HTERT RPE-1 (cell line): ENCODE data around the gene TSPYL4.

Experiments
- in situ Hi-C: fragments of 300-500 bp; cut with MboI; formaldehyde crosslinking; loops from 4 replicates; pipeline ENCODE4 v1.14.3; 2020; ENCODE audit warnings: low sequenced_read_pairs

Gene TSPYL4

DNA sequence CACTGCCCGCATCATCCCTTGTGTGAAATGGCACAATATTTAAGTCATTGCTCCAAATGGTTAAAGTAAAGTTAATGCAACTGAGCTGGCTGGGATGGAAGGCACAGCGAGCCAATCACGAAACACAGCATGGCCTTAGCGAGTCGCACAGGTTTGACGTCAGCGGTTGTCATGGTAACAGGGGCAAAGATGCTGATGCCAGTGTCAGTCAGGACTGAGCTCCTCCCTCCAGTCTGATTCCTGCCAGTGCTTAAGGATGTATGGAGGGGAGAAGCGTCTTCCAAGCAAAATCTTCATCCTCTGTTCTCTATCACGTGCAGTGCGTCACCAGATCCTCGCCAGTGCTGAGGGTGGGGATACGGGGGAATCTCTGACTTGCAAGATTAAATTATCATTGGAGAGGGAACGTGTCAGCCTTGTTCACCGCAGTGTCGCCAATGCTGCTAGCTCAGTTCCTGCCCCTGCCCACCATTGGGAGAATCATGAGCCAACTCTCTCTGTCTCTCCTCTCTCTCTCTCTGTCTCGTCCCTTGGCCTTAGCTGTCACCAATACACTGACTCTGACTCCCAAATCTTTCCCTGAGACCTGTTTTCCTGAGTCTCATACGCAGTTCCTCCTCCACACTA, 24.5 kb downstream of the TSPYL4 start:
- in situ Hi-C loops = no loop called here

DNA sequence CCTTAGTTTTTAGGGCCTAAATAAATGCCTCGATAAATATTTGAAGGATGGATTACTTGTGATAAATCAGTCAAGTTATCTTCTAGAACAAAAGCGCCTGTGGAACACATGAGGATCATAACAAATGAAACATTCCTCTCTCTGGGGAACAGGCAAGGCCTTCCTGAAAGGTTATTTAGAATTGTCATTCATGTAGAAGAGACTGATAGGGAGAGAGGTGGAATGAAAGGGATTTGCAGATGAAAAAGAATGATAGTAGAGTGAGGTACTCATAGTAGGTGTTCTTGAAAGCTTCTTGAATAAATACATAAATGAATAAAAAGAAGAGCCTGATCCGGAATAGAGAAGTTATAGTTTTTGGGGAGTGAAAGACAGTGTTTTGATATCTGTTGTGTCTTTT, 30.5 kb downstream of the TSPYL4 start:
- in situ Hi-C loops = no loop called here

DNA sequence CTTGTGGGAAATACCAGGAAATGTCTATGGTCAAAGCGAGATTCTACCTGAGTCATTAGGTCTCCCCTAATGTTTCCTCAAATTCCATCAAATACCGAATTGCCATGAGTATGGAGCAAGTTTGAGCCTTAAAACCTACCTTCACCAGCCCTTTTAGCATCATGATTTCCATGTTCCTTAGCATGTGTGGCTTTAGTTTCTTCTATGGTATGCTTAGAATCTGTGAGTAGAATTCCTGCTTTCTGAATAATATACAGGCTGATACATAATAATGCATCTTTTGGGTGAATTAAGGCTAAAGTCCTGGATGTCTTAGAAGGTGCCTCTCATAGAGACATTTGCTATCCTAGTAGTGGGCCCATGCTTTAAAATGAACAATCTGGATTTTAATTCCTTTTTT, 32.0 kb downstream of the TSPYL4 start:
- in situ Hi-C loops = no loop called here

DNA sequence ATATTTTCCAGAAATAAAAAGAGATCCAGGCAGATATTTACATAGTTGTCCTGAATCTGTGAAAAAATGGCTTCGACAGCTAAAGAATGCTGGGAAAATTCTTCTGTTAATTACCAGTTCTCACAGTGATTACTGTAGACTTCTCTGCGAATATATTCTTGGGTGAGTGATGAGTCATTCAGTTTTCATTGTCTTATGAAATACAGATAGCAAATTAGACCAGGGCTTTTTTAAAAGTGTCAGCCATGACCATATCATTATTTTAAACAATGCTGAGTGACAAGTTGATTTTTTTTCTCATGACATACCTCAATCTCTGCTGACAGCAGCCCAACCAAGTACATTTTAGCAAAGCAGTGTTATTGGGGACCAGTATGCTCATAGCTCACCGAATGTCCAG, 32.8 kb downstream of the TSPYL4 start:
- in situ Hi-C loops = no loop called here

DNA sequence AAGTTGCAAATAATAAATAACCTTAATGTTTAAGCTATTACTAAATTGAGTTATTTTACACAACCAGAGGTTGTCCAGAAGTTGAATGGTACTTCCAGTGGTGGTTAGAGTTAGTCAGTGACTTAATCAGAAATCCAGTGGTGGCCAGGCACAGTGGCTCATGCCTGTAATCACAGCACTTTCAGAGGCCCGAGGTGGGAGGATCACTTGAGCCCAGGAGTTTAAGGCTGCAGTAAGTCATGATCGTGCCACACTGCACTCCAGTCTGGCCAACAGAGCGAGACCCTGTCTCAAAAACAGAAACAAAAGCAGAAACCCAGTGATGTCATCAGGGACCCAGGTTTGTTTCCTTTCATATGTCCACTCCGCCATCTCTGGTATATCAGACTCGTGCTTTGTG, 35.0 kb downstream of the TSPYL4 start:
- in situ Hi-C loops = no loop called here

DNA sequence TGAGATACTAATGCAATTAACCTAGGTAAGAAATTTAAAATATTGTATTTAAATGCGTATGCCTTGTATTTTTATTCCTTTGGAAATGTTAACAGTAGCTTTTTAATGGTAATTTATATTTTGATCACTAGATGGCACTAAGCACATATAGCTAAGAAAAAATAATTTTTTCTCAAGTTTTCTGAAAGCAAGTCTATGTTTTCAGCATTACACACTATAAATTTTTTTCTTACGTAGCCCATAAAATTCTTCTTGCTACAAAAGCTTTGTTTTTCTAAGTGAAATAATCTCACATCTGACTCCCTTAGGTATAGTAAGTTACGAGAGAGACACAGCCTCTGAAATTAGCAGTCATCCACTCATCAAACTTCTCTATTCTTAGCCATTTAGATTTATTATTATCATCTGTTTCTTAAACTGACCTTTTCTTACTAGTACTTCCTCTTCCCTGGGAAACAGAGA, 35.7 kb downstream of the TSPYL4 start:
- in situ Hi-C loops = no loop called here

DNA sequence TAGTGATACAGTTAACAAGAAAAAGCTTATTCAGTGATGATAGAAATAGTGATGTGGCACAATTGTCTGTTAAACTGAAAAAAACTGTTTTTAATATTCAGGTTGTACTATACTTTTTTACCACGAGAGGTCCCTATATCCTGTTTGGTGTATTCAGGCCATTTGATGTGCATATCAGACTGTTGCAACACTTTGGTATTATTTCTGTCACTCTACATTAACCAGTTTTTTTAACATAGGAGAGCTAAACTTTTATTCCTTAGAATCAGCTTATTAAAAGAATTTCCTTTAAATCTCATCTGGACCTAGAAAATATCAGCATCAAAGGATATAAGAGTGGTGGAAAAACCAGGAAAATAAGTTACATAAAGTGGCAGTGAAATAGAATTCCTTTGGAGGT, 36.8 kb downstream of the TSPYL4 start:
- in situ Hi-C loops = no loop called here

DNA sequence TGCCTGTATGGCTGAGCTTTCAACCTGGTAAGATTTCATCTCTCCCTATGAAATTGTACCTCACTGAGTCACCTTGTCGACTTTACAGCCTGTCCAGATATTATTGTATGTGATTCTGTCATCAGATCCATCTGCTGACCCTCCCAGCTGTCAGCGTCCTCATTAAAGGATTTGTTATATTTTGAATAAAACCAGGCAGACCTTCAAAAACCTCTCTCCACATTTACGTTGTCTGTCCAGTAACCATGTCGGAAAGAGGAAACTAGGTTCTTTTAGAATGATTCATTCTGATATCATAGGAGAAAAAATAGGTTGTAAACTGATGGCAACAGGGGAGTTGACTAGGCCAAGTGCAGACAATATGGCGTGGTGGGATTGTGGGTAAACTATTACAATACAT, 38.5 kb downstream of the TSPYL4 start:
- in situ Hi-C loops = no loop called here

DNA sequence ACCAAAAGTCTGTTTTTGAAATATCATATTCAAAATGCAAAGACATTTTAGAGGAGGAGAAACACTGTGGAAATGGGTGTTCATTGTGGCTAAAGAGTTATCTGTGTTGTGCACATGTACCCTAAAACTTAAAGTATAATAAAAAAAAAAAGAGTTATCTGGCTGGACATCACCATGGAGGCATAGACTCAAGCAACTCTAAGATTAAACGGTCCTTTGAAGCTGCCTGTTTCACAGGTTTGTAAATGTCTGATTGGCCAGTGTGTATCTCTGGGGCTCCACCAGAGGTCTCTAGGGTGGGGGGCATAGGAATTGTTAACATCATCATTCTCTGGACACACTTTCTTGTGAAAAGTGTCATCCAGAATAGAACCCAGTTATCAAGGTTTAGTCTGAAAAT, 39.2 kb downstream of the TSPYL4 start:
- in situ Hi-C loops = no loop called here

DNA sequence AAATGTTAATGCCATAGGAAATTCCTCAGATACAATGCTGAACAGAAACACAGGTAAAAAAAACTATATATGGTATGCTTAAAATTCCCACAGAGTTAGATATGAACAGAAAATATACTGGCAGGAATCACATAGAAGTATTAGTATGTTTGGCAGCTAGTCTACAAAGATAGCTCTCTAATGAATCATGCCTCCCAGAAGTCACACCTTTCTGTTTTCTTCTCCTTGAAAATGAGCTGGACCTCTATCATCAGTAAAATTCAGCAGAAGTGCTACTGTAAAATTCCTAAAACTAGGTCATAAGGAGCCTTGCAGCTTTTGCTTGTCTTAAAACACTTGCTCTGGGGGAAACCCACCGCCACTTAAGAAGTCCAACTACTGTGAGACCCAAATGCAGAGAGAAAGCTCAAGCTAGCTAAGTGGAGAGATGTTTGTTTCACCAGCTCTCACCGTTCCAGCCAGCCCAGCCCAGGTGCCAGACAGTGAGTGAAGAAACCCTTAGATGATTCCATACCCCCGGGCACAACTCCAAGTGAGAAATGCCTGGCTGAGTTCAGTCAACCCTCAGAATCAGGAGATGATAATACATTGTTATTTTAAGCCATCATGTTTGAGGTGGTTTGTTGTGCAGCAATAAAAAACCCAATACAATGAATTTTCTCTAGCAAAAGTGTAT, 43.0 kb downstream of the TSPYL4 start:
- in situ Hi-C loops = no loop called here

DNA sequence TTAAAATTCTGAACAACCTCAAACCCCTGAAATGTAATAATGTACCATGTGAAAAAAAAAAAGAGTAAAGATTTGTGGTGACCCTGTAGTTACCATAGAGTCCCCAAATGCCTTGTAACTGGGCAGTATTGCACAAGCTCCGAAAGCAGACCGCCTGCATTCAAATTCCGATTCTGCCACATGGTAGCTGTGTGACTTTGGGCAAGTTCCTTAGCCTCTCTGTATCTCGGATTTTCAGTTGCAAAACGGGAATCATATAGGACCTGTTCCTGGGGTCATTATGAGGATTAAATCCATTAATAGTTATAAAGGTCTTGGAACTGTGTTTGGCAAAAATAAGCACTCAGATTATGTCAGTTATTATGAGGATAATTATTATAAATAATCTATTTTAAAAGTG, 43.6 kb downstream of the TSPYL4 start:
- in situ Hi-C loops = no loop called here

DNA sequence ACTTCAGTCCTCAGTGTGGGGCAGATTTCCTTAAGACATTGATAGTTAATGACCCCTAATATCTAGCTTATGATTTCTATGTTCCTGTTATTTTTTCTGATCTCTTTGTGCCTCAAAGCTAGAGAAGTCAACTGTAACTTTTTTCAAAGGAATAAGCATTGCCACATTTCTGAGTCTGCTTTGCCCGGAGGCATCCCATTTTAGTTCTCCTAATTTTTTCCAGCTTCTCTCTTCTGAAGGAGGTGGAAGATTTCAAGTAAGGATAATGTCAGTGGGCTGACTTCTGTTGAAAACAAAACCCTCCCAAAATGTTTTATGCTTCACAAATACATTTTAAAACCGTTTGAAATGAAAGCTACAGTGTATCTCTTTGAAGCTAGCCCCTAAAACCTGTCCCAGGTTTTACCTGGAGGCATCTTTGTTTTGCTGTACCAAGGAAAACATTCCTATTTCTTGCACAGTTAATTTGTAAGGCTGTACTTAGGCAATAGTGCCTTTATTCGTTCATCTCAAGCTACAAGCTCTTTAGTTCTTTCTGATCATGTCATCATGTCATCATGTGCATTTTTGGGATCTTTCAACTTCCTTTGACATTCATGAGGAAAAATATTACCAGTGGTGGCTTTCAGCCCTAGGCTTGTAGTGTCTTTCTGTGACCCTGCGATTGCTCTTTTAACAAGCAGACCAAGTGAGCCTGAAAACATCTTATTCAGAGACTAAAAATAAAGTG, 45.7 kb downstream of the TSPYL4 start:
- in situ Hi-C loops = no loop called here

DNA sequence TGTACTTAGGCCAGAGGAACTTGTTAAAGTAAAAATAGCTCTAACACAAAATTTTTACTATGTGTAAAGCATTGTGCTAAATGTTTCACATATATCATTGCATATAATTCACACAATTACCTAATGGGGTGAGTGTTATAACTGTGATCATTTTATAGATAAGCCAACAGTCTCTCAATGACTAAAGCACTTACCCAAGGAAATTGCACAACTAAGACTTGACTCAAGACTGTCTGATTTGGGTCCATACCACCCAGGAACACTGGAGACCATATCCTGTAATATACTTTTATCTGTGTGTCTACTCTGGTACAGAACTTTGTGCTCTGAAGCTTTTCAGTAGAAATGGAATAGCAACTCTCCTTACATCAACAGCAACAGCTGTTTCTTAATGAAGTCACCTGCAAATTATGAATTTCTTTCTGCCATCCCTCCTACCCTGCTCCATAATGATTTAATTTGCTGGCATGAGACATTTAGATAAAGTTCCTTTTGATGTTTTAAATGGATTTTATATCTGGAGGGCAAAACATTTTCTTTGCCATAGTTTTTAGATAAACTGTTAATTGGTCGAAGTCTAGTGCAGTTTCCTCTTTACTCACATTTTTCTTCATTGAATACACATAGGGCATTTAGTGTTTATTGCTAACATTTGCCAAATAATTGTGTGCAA, 47.5 kb downstream of the TSPYL4 start:
- in situ Hi-C loops = no loop called here

DNA sequence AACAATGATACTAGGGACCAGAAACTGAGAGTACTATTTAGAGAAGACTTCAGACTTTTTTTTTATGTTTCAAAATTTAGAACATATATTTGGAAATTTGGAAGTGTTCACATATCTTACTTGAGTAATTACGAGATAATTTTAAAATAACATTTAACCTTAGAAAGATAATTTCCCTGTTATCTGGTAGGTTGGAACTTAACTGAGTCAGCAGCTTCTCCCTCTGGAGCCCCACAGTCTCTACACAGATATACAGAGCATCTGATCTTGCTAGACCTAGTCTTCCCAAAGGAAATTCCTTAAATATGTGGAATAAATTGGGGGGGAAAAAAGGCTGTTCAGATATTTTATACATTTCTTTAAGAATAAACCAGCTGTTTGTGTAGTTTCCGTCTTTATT, 48.6 kb downstream of the TSPYL4 start:
- in situ Hi-C loops = no loop called here

DNA sequence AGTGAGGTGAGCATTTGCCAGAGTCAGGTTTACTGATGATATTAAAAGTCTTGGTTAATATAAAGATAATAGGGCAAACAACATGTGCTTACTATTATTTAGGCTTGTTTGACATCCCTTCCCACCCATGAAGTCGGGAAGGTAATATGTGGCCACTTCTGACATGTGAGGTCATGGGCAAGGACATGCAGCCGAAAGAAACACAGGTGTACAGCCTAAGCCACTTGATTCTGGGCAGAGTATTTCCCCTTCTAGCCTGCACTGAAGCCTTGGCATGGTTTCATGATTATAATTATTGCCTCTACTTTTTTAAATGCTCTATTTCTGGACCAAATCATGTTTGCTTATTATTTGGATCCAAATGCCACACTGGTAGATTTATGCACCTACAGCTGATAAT, 52.3 kb downstream of the TSPYL4 start:
- in situ Hi-C loops = no loop called here

DNA sequence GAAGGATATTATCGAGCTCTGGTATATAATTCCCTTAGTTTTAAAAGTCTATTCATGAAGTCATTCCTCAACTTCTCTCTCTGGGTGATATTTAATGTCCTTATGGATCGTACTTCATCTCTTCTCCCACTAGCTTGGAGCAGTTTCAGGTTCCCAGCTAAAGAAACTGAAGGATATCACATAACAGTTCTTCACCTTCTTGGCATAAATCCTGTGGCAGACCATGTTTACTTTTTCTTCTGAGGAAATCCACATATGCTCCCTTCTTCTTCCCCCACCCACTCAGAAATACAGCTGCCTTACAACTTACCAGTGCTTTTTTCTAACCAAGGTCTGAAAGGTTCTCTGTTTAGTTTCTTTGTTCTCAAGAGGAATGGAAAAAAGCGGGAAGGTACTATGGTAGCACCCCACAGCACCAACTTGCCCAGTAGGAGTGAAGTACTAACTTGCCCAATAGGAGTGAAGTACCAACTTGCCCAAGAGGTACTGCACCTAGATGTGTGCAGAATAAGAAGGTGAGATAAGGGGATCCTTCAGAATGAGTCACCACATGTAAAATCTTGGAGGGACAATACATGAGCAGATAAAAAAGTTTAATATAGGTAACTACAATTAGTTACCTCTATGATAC, 53.1 kb downstream of the TSPYL4 start:
- in situ Hi-C loops = no loop called here
